ENCODE data around the gene FST. TPM values are rescaled to one million over a fixed set of nuclear protein-coding genes. Genes with fewer than 3 reads are reported as not detected.

Gene FST
- total and polyA plus RNA-seq, 2 of the 13 experiments (the other 11 are each of a cell fraction or from before 2014, with no cell fraction given) = 38.6 to 136 TPM

DNA sequence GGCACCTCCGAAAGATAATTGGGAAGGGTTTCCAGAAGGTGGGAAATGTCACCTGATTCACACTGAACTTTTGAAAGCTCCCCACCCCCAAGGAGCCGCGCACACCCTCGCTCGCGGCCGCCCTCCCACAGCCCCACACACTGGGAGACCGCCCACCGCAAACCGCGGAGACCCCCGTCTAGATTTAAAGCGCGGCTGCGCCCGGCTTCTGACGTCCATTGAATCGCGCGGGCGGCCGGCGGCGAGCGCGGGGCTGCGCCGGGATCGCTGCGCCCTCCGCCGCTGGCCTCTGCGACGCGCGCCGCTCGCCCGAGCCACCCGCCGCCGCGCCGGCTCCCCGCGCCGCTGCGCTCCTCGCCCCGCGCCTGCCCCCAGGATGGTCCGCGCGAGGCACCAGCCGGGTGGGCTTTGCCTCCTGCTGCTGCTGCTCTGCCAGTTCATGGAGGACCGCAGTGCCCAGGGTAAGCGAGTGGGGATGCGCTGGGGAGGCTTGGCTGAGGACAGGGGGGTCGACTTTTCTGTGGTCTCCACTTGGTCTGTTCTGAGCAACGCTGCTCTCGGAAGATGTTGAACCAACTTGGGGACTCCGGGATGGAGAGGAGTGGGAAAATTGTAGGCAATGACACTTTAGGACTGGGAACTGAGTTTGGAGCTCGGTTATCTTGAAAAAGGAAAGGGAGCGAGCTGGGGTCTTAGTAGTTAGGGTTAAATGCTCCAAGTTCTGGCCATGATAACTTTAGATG lies at the start of gene FST (continued):
- TF ChIP-seq HNRNPLL (IDR thresholded peaks at IDR 0.05; ENCODE audit: low read depth, low read length, poor library complexity, severe bottlenecking) = peak; percentile 72
- no peak for TF ChIP-seq KLF13 (CRISPR knock-in tag; IDR thresholded peaks at IDR 0.05)
- no peak for TF ChIP-seq ZNF550 (CRISPR knock-in tag; IDR thresholded peaks at IDR 0.05; ENCODE audit: borderline replicate concordance)
- TF ChIP-seq MEIS2 (CRISPR knock-in tag; IDR thresholded peaks at IDR 0.05) = no peak
- TF ChIP-seq ZGPAT (CRISPR knock-in tag; IDR thresholded peaks at IDR 0.05) = peak; percentile 14
- no peak for TF ChIP-seq NFE2 (CRISPR knock-in tag; IDR thresholded peaks at IDR 0.05)
- no peak for TF ChIP-seq FOXA3 (CRISPR knock-in tag; IDR thresholded peaks at IDR 0.05)
- no peak for TF ChIP-seq PBX3 (CRISPR knock-in tag; IDR thresholded peaks at IDR 0.05; ENCODE audit: borderline replicate concordance)
- TF ChIP-seq TAF1 (CRISPR knock-in tag; IDR thresholded peaks at IDR 0.05) = peak; percentile 24; the same call in 1 of the 2 replicates
- TF ChIP-seq, protein P1, sequence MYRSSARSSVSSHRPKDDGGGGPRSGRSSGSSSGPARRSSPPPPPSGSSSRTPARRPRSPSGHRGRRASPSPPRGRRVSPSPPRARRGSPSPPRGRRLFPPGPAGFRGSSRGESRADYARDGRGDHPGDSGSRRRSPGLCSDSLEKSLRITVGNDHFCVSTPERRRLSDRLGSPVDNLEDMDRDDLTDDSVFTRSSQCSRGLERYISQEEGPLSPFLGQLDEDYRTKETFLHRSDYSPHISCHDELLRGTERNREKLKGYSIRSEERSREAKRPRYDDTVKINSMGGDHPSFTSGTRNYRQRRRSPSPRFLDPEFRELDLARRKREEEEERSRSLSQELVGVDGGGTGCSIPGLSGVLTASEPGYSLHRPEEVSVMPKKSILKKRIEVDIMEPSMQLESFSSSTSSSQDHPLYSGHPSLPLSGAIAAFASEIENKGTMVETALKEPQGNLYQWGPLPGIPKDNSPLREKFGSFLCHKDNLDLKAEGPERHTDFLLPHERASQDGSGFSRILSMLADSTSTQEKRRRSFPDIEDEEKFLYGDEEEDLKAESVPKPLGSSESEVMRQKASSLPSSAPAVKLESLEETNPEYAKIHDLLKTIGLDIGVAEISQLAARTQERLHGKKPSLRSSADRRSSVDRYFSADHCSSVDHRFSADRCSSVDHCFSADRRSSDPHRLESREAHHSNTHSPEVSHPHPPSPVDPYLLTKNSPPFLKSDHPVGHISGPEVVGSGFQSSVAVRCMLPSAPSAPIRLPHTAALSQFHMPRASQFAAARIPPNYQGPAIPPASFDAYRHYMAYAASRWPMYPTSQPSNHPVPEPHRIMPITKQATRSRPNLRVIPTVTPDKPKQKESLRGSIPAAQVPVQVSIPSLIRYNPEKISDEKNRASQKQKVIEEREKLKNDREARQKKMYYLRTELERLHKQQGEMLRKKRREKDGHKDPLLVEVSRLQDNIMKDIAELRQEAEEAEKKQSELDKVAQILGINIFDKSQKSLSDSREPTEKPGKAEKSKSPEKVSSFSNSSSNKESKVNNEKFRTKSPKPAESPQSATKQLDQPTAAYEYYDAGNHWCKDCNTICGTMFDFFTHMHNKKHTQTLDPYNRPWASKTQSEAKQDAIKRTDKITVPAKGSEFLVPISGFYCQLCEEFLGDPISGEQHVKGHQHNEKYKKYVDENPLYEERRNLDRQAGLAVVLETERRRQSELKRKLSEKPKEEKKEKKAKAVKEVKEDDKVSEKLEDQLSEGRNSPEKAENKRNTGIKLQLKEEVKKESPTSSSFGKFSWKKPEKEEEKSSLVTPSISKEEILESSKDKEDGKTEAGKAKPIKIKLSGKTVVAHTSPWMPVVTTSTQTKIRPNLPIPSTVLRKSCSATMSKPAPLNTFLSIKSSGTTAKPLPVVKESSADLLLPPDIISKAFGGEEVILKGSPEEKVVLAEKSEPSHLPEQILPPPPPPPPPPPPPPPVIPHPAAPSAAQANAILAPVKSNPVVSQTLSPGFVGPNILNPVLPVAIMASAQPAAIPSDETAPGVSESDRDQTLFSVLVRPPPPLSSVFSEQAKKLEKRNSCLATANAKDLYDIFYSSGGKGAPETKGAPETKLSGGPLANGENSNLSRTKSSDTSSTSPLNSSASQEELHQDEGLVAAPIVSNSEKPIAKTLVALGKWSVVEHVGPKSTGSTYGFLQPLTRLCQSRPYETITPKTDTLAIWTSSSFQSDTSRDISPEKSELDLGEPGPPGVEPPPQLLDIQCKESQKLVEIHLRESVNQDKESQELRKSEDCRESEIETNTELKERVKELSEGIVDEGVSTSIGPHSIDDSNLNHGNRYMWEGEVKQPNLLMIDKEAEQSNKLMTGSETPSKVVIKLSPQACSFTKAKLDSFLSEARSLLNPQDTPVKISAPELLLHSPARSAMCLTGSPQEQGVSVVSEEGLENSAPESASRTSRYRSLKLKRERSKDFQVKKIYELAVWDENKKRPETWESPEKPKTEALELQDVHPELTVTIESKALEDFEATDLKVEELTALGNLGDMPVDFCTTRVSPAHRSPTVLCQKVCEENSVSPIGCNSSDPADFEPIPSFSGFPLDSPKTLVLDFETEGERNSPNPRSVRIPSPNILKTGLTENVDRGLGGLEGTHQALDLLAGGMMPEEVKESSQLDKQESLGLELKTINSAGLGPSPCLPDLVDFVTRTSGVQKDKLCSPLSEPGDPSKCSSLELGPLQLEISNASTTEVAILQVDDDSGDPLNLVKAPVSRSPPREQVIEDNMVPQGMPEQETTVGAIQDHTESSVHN (CRISPR knock-in tag; IDR thresholded peaks at IDR 0.05) = no peak
- peak; percentile 23; the same call in 1 of the 2 replicates for TF ChIP-seq RAD21 (CRISPR knock-in tag; IDR thresholded peaks at IDR 0.05)
- no peak for TF ChIP-seq PRMT3 (CRISPR knock-in tag; IDR thresholded peaks at IDR 0.05; ENCODE audit: borderline replicate concordance, low read depth)
- 0 out of 2 replicates have a peak, but pooled peaks have one; percentile 10 for TF ChIP-seq MAX (IDR thresholded peaks at IDR 0.05)

Measured in HepG2 (cell line).